GM18909 (cell line): Measurements from ENCODE around the gene PPP1R1A.

ENCODE experiments used
- ATAC-seq: cut with Tn5 transposase; IDR thresholded peaks from one replicate; pipeline ENCODE4 v1.9.1; 2021; ENCODE audit warnings: mild to moderate bottlenecking; ENCODE audit not compliant: unreplicated experiment, poor library complexity

Gene PPP1R1A

DNA sequence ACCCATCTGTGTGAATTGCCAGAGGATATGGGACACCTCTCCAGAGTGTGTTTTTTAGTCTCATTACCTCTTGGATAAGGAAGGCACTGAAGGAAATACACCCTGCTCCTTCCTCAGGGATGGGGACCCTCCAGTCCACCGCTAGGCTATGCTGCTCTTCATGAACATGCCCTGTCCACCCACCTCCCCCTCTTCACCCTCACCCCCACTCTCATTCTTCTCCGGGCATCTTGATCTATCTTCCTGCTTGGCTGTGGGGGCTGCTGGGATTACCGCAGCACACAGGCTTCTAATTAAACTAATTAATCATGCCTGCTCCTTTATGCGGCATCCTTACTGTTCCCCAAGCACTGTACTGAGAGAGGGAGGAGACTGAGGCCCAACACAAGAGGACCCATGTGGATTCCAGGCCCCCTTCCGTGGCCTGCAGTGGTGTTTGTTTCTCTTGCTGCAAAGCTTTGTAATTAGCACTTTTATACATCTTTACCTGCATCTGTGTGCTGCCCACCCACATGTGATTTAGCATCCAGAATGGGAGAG is 46.6 kb downstream of the PPP1R1A start:
- ATAC-seq = no peak

GRCh38 chr12:54538136-54538700 is 50.2 kb downstream of the PPP1R1A start:
- ATAC-seq = no peak

GRCh38 chr12:54535474-54535873 is 53.0 kb downstream of the PPP1R1A start:
- no peak for ATAC-seq

DNA sequence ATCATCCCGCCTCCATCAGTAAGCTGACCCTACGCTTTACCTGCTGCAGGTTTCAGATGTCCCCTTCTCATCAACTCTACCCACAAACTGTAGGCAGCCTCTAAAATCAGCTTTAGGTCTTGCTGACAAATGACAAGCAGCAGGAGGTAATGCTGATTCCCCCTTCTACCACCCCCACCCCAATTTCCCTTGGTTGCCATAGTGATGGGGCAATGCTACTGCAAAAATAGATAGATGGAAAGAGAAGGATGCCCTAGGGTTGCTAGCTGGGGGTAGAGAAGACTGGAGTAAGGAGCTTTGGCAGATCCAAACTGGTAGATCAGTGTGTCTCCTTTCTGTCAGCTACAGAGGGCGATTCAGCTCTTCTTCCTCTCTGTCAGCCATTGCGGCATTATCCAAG is 58.9 kb downstream of the PPP1R1A start:
- no peak for ATAC-seq
